Measurements from ENCODE around the gene ALDH5A1. TPM values are rescaled to one million over a fixed set of nuclear protein-coding genes. Genes with fewer than 3 reads are reported as not detected.

ALDH5A1 gene
- total and polyA plus RNA-seq, 10 of the 15 experiments (the other 5 are each of a cell fraction or from before 2014, with no cell fraction given) = 2.6 to 13.8 (median 9.3) TPM

GRCh38 chr6:24490948-24491347, 3.8 kb upstream of the ALDH5A1 start:
- in situ Hi-C loops (cut with MboI) = no loop called here

GRCh38 chr6:24492475-24492874, 2.3 kb upstream of the ALDH5A1 start:
- RAD21 ChIA-PET (ENCODE audit: unreplicated experiment) = interaction anchor here (5.3 kb wide), 1 partner anchor 30 kb away, joined by 81 read pairs; no protein-coding TSS in a partner anchor
- WGBS (ENCODE audit: insufficient coverage, insufficient replicate concordance, low lambda C conversion rate, missing lambda C conversion rate) = 59% methylated on average over 3 of the region's 3 CpGs
- no peak overlapping the region for H3K9ac ChIP-seq (ENCODE audit: control insufficient read depth, insufficient read depth, low read length)
- no peak for TF ChIP-seq SRF (IDR thresholded peaks at IDR 0.05; ENCODE audit: low read depth in 2 of 2, low read length in 2 of 2)
- no peak for TF ChIP-seq TAF1 (IDR thresholded peaks at IDR 0.05; ENCODE audit: borderline replicate concordance, low read depth, low read length)
- no peak for TF ChIP-seq ATF7 (IDR thresholded peaks at IDR 0.05; ENCODE audit: low read depth)
- TF ChIP-seq HSF1 (IDR thresholded peaks at IDR 0.05; ENCODE audit: low read depth, low read length) = no peak
- TF ChIP-seq CTCF (IDR thresholded peaks at IDR 0.05 in 2 of 3, conservative IDR thresholded peaks at IDR 0.05 in 1 of 3; ENCODE audit: control insufficient read depth in 2 of 3, extremely low read depth in 1 of 3, insufficient read depth in 1 of 3, low read depth in 3 of 3, low read length in 3 of 3) = peak; percentile 33 to 51 (median 47); a peak in 4 of 6 replicates
- TF ChIP-seq SMC3 (IDR thresholded peaks at IDR 0.05; ENCODE audit: borderline replicate concordance, low read length) = peak; percentile 28; the same call in 1 of the 2 replicates
- in situ Hi-C loops (cut with MboI) = no loop called here
- POLR2A ChIA-PET = interaction anchor here (1.0 kb wide), 1 partner anchor 9 kb away, joined by 4 read pairs; no protein-coding TSS in a partner anchor
- H3K4me2 ChIP-seq (ENCODE audit: control insufficient read depth, insufficient read depth) = no peak overlapping the region
- intact Hi-C loops (cut with micrococcal nuclease; ENCODE audit: unreplicated experiment) = no loop called here
- H3K9me3 ChIP-seq (replicated peaks; ENCODE audit: control insufficient read depth, insufficient read depth, low read length) = no peaks in the 10 kb centered on the region; the same call in 2 of the 3 replicates
- DNase-seq (ENCODE audit: low read depth, low spot score) (no peak), FAIRE-seq (no peak), ATAC-seq (no peak)
- SMC1A ChIA-PET (ENCODE audit: uncharacterized antibody, unreplicated experiment) = interaction anchor here (1.1 to 7.4 kb wide), 2 partner anchors 11 to 29 kb away, joined by 3 to 68 read pairs; no protein-coding TSS in a partner anchor
- no peak overlapping the region for H3K27ac ChIP-seq (ENCODE audit: control insufficient read depth, insufficient read depth)
- H3K4me1 ChIP-seq (ENCODE audit: control insufficient read depth, insufficient read depth, low read length) = peaks cover 3% of the 10 kb centered on the region; the same call in 1 of the 2 replicates
- no peaks in the 10 kb centered on the region for H3K36me3 ChIP-seq (ENCODE audit: control insufficient read depth in 2 of 2, insufficient read depth in 2 of 2, low read length in 1 of 2)
- no peaks in the 10 kb centered on the region for H4K20me1 ChIP-seq (ENCODE audit: control insufficient read depth, insufficient read depth)
- BruUV-seq (replicated peaks) = no TSS peak
- H3K4me3 ChIP-seq = no peak overlapping the region
- CTCF ChIA-PET = interaction anchor here (1.4 to 11.3 kb wide), 4 partner anchors 8 to 211 kb away, joined by 4 to 233 read pairs (median 8); no protein-coding TSS in a partner anchor
- no peaks in the 10 kb centered on the region for H3K27me3 ChIP-seq (replicated peaks in 1 of 2; ENCODE audit: control insufficient read depth in 2 of 2, insufficient read depth in 2 of 2, low read length in 1 of 2)
- H2AFZ ChIP-seq (ENCODE audit: control insufficient read depth, low read depth, low read length) = no peak overlapping the region
- H3K79me2 ChIP-seq (ENCODE audit: control insufficient read depth, insufficient read depth, low read length) = no peaks in the 10 kb centered on the region

More at GRCh38 chr6:24490948-24491347, 3.8 kb upstream of the ALDH5A1 start:
- no peak for TF ChIP-seq IKZF1 (conservative IDR thresholded peaks at IDR 0.05)
- no peak for TF ChIP-seq DPF2 (IDR thresholded peaks at IDR 0.05)
- no peak for TF ChIP-seq ZNF207 (IDR thresholded peaks at IDR 0.05; ENCODE audit: borderline replicate concordance)
- no peak for TF ChIP-seq PBX3 (IDR thresholded peaks at IDR 0.05; ENCODE audit: insufficient replicate concordance, low read depth, low read length)
- Histone ChIP-seq H3K4me2 (ENCODE audit: control insufficient read depth, insufficient read depth) (no peak overlapping the region), H2AFZ (ENCODE audit: control insufficient read depth, low read depth, low read length) (no peak overlapping the region), H3K27ac (ENCODE audit: control insufficient read depth, insufficient read depth) (no peak overlapping the region), H3K9ac (ENCODE audit: control insufficient read depth, insufficient read depth, low read length) (no peak overlapping the region), H4K20me1 (ENCODE audit: control insufficient read depth, insufficient read depth) (no peaks in the 10 kb centered on the region), H3K9me3 (replicated peaks; ENCODE audit: control insufficient read depth, insufficient read depth, low read length) (no peaks in the 10 kb centered on the region), H3K4me1 (ENCODE audit: control insufficient read depth, insufficient read depth, low read length) (peaks cover 3% of the 10 kb centered on the region; the same call in 1 of the 2 replicates), H3K4me3 (no peak overlapping the region), H3K36me3 (ENCODE audit: control insufficient read depth in 2 of 2, insufficient read depth in 2 of 2, low read length in 1 of 2) (no peaks in the 10 kb centered on the region), H3K27me3 (replicated peaks in 1 of 2; ENCODE audit: control insufficient read depth in 2 of 2, insufficient read depth in 2 of 2, low read length in 1 of 2) (no peaks in the 10 kb centered on the region), H3K79me2 (ENCODE audit: control insufficient read depth, insufficient read depth, low read length) (no peaks in the 10 kb centered on the region)
- no peak for ATAC-seq
- no TSS peak for BruUV-seq (replicated peaks)
- ChIA-PET SMC1A (ENCODE audit: uncharacterized antibody, unreplicated experiment) (no interaction called here), CTCF (interaction anchor here (11.3 kb wide), 1 partner anchor 31 kb away, joined by 233 read pairs; no protein-coding TSS in a partner anchor), RAD21 (ENCODE audit: unreplicated experiment) (interaction anchor here (0.9 to 1.5 kb wide), 2 partner anchors 31 to 33 kb away, joined by 3 to 4 read pairs; no protein-coding TSS in a partner anchor), POLR2A (no interaction called here)
- DNase-seq (ENCODE audit: low read depth, low spot score) = no peak
- intact Hi-C loops (cut with micrococcal nuclease; ENCODE audit: unreplicated experiment) = no loop called here
- WGBS (ENCODE audit: insufficient coverage, insufficient replicate concordance, low lambda C conversion rate, missing lambda C conversion rate) = 96% methylated on average over 4 of the region's 4 CpGs
- no peak for FAIRE-seq
